ENCODE results near the gene CRIP1.

CRIP1 gene

GRCh38 chr14:105529569-105530284 is 43.0 kb downstream of the CRIP1 start:
- peak overlapping the region; percentile 75 for H2BK12ac ChIP-seq (ENCODE audit: low read length)
- no peak overlapping the region for H3K4me2 ChIP-seq (ENCODE audit: insufficient read depth, low read length, poor library complexity, severe bottlenecking)
- H3K27ac ChIP-seq (replicated peaks; ENCODE audit: low read length), result no peak overlapping the region
- H3K18ac ChIP-seq (ENCODE audit: low read length), result no peak overlapping the region
- H3K27me3 ChIP-seq (ENCODE audit: control insufficient read depth in 3 of 3, insufficient read depth in 3 of 3, low read depth in 1 of 3, low read length in 3 of 3), result peaks cover 0 to 26% (median 17%) of the 10 kb centered on the region in 3 experiments
- peaks cover 4% of the 10 kb centered on the region for H3K79me1 ChIP-seq (ENCODE audit: low read depth, low read length)
- H3K4me3 ChIP-seq (ENCODE audit: low read length in 2 of 2), result peak overlapping the region in 1 of 2 donors; percentile 48
- no peak overlapping the region for H2BK120ac ChIP-seq (ENCODE audit: low read depth, low read length)
- H3K14ac ChIP-seq (ENCODE audit: low read length), result no peak overlapping the region
- H3K9me3 ChIP-seq (replicated peaks in 1 of 2; ENCODE audit: control insufficient read depth in 2 of 2, insufficient read depth in 1 of 2, low read depth in 1 of 2, low read length in 2 of 2), result peaks cover 0 to 25% of the 10 kb centered on the region in 2 donors
- no peak overlapping the region for H4K8ac ChIP-seq (ENCODE audit: low read depth, low read length)
- no peak overlapping the region for H4K91ac ChIP-seq (ENCODE audit: low read depth, low read length, poor library complexity)
- no peak overlapping the region for H2BK15ac ChIP-seq (ENCODE audit: low read length)
- no peaks in the 10 kb centered on the region for H3K36me3 ChIP-seq (replicated peaks in 1 of 2; ENCODE audit: control insufficient read depth in 2 of 2, insufficient read depth in 2 of 2, low read length in 2 of 2)
- H2AFZ ChIP-seq (ENCODE audit: low read length), result no peak overlapping the region
- H3K4ac ChIP-seq (ENCODE audit: low read length), result no peak overlapping the region
- H3K23ac ChIP-seq (ENCODE audit: low read depth, low read length, poor library complexity), result peak overlapping the region; percentile 65
- peak overlapping the region; percentile 53 for H2BK5ac ChIP-seq (ENCODE audit: low read length)
- no peak overlapping the region for H3K9ac ChIP-seq (ENCODE audit: low read depth, low read length, poor library complexity)
- peaks cover 0 to 9% of the 10 kb centered on the region in 2 donors for H3K4me1 ChIP-seq (ENCODE audit: control insufficient read depth in 2 of 2, insufficient read depth in 1 of 2, low read depth in 1 of 2, low read length in 2 of 2)
- WGBS, 2 donors (ENCODE audit: extremely low coverage in 2 of 2, insufficient read length in 2 of 2, insufficient replicate concordance in 1 of 2), result no CpG with 5 or more reads among the region's 63 CpGs
- no peak overlapping the region for H2AK5ac ChIP-seq (ENCODE audit: low read depth, low read length)
- no peak for DNase-seq (ENCODE audit: low spot score)

GRCh38 chr14:105530285-105531087 is 43.8 kb downstream of the CRIP1 start:
- Histone ChIP-seq H3K4ac (ENCODE audit: low read length) (no peak overlapping the region), H3K4me3 (ENCODE audit: low read length in 2 of 2) (no peak overlapping the region), H3K9ac (ENCODE audit: low read depth, low read length, poor library complexity) (no peak overlapping the region), H2AFZ (ENCODE audit: low read length) (no peak overlapping the region), H3K23ac (ENCODE audit: low read depth, low read length, poor library complexity) (peak overlapping the region; percentile 65), H3K27ac (replicated peaks; ENCODE audit: low read length) (no peak overlapping the region), H4K8ac (ENCODE audit: low read depth, low read length) (no peak overlapping the region), H2BK5ac (ENCODE audit: low read length) (peak overlapping the region; percentile 53), H3K36me3 (replicated peaks in 1 of 2; ENCODE audit: control insufficient read depth in 2 of 2, insufficient read depth in 2 of 2, low read length in 2 of 2) (no peaks in the 10 kb centered on the region), H2BK15ac (ENCODE audit: low read length) (no peak overlapping the region), H3K27me3 (ENCODE audit: control insufficient read depth in 3 of 3, insufficient read depth in 3 of 3, low read depth in 1 of 3, low read length in 3 of 3) (peaks cover 0 to 23% (median 16%) of the 10 kb centered on the region in 3 experiments), H2AK5ac (ENCODE audit: low read depth, low read length) (no peak overlapping the region), H3K14ac (ENCODE audit: low read length) (peak overlapping the region; percentile 56), H3K4me2 (ENCODE audit: insufficient read depth, low read length, poor library complexity, severe bottlenecking) (no peak overlapping the region), H2BK120ac (ENCODE audit: low read depth, low read length) (no peak overlapping the region), H3K4me1 (ENCODE audit: control insufficient read depth in 2 of 2, insufficient read depth in 1 of 2, low read depth in 1 of 2, low read length in 2 of 2) (peaks cover 0 to 9% of the 10 kb centered on the region in 2 donors), H3K18ac (ENCODE audit: low read length) (peak overlapping the region; percentile 38), H4K91ac (ENCODE audit: low read depth, low read length, poor library complexity) (no peak overlapping the region), H3K9me3 (replicated peaks in 1 of 2; ENCODE audit: control insufficient read depth in 2 of 2, insufficient read depth in 1 of 2, low read depth in 1 of 2, low read length in 2 of 2) (peaks cover 0 to 25% of the 10 kb centered on the region in 2 donors), H2BK12ac (ENCODE audit: low read length) (no peak overlapping the region), H3K79me1 (ENCODE audit: low read depth, low read length) (peaks cover 4% of the 10 kb centered on the region)
- DNase-seq (ENCODE audit: low spot score), result no peak
- no CpG with 5 or more reads among the region's 19 CpGs for WGBS, 2 donors (ENCODE audit: extremely low coverage in 2 of 2, insufficient read length in 2 of 2, insufficient replicate concordance in 1 of 2)

- Histone ChIP-seq H3K4me1 (ENCODE audit: control insufficient read depth in 2 of 2, insufficient read depth in 1 of 2, low read depth in 1 of 2, low read length in 2 of 2) (peaks cover 0 to 5% of the 10 kb centered on the region in 2 donors), H3K4me2 (ENCODE audit: insufficient read depth, low read length, poor library complexity, severe bottlenecking) (no peak overlapping the region), H2AFZ (ENCODE audit: low read length) (no peak overlapping the region), H2AK5ac (ENCODE audit: low read depth, low read length) (no peak overlapping the region), H3K36me3 (replicated peaks in 1 of 2; ENCODE audit: control insufficient read depth in 2 of 2, insufficient read depth in 2 of 2, low read length in 2 of 2) (no peaks in the 10 kb centered on the region), H3K9me3 (replicated peaks in 1 of 2; ENCODE audit: control insufficient read depth in 2 of 2, insufficient read depth in 1 of 2, low read depth in 1 of 2, low read length in 2 of 2) (peaks cover 0 to 28% of the 10 kb centered on the region in 2 donors), H4K91ac (ENCODE audit: low read depth, low read length, poor library complexity) (no peak overlapping the region), H3K9ac (ENCODE audit: low read depth, low read length, poor library complexity) (peak overlapping the region; percentile 44), H2BK12ac (ENCODE audit: low read length) (no peak overlapping the region), H2BK5ac (ENCODE audit: low read length) (no peak overlapping the region), H3K4me3 (ENCODE audit: low read length in 2 of 2) (no peak overlapping the region), H3K4ac (ENCODE audit: low read length) (no peak overlapping the region), H3K27me3 (ENCODE audit: control insufficient read depth in 3 of 3, insufficient read depth in 3 of 3, low read depth in 1 of 3, low read length in 3 of 3) (peaks cover 0 to 23% (median 12%) of the 10 kb centered on the region in 3 experiments), H4K8ac (ENCODE audit: low read depth, low read length) (no peak overlapping the region), H3K27ac (replicated peaks; ENCODE audit: low read length) (no peak overlapping the region), H2BK15ac (ENCODE audit: low read length) (no peak overlapping the region), H3K23ac (ENCODE audit: low read depth, low read length, poor library complexity) (no peak overlapping the region), H3K79me1 (ENCODE audit: low read depth, low read length) (peaks cover 4% of the 10 kb centered on the region), H3K18ac (ENCODE audit: low read length) (no peak overlapping the region), H3K14ac (ENCODE audit: low read length) (no peak overlapping the region), H2BK120ac (ENCODE audit: low read depth, low read length) (no peak overlapping the region)
- DNase-seq (ENCODE audit: low spot score), result no peak
- WGBS, 2 donors (ENCODE audit: extremely low coverage in 2 of 2, insufficient read length in 2 of 2, insufficient replicate concordance in 1 of 2), result no CpG with 5 or more reads among the region's 30 CpGs
Measured at GRCh38 chr14:105531088-105531893, 44.6 kb downstream of the CRIP1 start.

Measured in neuronal stem cell (in vitro differentiated cells).